GM12864 (cell line): ENCODE data around the gene NADSYN1.

Experiments used
- DNase-seq: peaks from one replicate; pipeline ENCODE4 v3.0.0-alpha.2; 2011; ENCODE audit warnings: low read depth
- H3K4me3 ChIP-seq: 2 replicates; pipeline ENCODE4 v1.5.1; 2011; ENCODE audit warnings: mild to moderate bottlenecking, low read depth, low read length, control low read depth
- TF ChIP-seq, protein P1 (sequence below): IDR thresholded peaks from 2 replicates; pipeline ENCODE4 v1.5.1; 2011; ENCODE audit warnings: low read depth, mild to moderate bottlenecking, moderate library complexity, low read length, control low read depth, inconsistent platforms; ENCODE audit errors: missing control alignments

NADSYN1 gene

DNA sequence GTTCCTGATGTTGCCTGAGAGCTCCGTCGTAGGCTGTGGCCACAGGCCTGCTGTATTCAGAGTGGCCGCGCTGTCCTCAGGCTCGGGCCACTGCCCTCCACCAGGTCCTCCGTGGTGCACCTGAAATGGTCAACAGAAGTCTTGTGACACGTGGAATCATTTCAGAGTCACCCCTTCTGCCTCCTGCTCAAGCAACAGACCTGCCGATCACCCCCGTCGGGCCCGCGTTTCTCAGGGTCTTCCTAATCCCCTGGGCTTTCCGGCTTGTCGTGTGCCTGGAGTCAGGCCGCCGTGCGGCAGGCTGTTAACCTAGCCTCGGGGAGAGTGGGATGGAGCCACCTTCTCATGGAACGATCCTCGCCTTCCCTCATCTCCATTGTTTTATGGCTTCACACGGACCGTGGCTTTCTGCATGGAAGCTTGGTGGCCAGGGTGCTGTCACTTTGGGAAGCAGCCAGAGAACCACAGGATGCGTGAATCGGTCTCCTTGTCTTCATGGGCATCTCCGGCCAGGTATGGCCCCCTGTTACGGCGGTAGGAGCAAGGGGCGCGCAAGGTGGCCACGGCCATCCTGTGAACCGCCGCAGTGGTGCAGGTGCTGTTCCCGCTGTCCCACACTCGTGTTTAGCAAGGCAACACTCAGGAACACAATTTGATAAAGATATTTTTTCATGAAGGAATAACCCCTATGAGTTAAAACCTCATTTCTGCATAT, 24.1 kb downstream of the NADSYN1 start:
- DNase-seq: no peak
- TF ChIP-seq, protein P1, sequence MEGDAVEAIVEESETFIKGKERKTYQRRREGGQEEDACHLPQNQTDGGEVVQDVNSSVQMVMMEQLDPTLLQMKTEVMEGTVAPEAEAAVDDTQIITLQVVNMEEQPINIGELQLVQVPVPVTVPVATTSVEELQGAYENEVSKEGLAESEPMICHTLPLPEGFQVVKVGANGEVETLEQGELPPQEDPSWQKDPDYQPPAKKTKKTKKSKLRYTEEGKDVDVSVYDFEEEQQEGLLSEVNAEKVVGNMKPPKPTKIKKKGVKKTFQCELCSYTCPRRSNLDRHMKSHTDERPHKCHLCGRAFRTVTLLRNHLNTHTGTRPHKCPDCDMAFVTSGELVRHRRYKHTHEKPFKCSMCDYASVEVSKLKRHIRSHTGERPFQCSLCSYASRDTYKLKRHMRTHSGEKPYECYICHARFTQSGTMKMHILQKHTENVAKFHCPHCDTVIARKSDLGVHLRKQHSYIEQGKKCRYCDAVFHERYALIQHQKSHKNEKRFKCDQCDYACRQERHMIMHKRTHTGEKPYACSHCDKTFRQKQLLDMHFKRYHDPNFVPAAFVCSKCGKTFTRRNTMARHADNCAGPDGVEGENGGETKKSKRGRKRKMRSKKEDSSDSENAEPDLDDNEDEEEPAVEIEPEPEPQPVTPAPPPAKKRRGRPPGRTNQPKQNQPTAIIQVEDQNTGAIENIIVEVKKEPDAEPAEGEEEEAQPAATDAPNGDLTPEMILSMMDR: no peak
- H3K4me3 ChIP-seq: no peak overlapping the region

DNA sequence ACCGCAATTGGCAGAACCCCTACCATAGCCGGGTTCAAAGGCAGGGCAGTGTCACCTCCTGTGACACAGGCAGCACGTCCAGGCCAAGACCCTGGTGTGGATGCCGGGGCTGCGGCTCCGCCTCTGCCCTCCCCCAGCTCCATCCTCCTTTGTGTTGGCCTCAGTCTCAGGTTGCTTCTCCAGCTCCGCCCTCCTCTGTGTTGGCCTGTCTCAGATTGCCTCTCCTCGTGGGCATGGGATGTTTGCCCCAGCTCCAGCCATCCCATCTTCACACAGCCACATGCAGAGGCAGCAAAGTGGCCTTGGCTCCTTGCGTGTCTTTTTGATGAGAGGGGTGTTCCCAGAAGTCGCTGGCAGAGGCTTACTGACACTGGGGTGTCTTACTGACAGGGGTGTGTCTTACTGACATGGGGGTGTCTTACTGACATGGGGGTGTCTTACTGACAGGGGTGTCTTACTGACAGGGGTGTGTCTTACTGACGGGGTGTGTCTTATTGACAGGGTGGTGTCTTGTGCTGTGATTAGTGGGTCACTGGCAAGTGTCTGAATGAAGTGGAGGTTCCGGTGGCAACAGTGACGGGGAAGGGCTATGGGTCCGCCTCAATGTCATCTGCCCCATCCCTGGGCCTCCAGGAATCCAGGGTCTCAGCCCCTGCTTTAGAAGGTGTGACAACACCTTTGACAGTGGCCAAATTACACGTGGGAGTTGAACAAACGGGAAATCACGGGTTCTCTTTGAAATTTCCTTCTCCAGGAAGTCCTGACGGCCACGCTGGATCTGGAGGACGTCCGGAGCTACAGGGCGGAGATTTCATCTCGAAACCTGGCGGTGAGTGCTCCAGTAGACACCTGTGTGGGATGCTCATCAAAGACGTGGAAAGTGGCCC, 24.9 kb downstream of the NADSYN1 start:
- TF ChIP-seq, protein P1: no peak
- H3K4me3 ChIP-seq: no peak overlapping the region
- no peak for DNase-seq

DNA sequence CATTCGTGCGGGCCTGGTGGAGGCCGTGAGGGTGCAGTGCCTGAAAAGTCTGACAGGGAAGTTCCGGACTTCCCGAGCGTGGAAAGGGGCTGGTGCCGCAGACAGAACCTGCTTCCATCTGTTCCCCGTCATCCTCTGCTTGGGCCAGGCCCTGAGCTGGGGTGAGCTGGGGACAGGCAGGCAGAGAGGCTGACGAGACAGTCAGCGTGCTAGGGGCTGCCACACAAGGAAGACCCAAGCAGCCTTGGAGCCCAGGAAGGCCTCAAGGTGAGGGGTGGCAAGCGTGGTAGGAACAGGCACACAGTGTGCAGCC, 25.5 kb downstream of the NADSYN1 start:
- no peak for DNase-seq
- TF ChIP-seq, protein P1: no peak
- H3K4me3 ChIP-seq: no peak overlapping the region

DNA sequence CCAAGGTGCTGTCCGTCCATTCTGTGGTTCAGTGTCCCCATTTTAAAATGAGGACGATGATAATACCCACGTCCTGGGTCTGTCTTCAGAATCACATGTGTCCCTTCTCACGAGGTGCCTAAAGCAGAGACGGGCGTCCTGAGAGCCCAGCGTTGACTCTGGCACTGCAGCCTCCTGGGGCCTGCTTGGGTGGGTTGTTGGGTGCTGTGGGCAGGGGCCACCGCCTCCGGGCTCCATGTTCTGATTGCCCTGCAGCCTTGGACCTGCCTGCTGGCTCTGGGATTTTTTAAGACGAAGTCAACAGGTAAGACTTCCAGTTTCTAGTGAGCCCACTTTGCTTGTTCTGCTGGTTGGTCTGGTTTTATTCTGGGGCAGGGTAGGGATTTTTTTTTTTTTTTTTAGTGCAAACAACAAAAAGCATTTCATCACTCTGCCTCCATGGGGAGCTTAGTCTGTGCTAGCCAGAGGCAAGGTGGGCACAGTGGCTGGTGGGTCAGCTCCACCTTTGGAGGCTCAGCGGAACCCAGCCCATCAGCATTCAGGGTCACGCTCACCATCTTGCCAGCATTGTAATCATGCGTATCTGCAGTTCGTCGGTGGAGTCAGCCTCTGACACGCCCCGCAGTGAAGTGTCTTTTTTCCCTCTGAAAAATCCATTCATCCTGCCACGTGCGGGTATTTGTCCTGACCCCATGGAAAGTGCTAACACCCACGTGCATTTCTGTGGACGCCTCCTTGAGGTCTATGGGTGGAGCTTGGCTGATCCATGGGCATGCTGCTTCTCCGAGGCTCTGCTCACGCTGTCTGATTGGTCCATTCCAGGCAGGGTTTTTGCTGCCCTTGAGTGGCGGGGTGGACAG, 28.3 kb downstream of the NADSYN1 start:
- no peak for DNase-seq
- H3K4me3 ChIP-seq: no peak overlapping the region
- TF ChIP-seq, protein P1: no peak

DNA sequence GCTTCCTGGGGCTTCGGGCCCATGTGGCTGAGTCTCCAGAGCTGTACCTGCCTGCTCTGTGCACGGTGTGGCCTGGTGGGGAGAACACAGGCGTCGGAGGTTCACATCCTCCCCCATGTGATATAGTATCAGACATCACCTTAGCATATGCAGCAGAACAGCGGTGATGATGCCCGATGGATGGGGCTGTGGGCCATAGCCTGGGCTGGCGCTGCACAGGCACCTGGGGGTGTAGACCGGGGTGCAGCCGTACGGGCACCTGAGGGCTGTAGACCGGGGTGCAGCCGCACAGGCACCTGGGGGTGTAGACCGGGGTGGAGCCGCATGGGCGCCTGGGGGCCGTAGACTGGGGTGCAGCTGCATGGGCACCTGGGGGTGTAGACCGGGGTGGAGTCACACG, 29.2 kb downstream of the NADSYN1 start:
- TF ChIP-seq, protein P1: no peak

DNA sequence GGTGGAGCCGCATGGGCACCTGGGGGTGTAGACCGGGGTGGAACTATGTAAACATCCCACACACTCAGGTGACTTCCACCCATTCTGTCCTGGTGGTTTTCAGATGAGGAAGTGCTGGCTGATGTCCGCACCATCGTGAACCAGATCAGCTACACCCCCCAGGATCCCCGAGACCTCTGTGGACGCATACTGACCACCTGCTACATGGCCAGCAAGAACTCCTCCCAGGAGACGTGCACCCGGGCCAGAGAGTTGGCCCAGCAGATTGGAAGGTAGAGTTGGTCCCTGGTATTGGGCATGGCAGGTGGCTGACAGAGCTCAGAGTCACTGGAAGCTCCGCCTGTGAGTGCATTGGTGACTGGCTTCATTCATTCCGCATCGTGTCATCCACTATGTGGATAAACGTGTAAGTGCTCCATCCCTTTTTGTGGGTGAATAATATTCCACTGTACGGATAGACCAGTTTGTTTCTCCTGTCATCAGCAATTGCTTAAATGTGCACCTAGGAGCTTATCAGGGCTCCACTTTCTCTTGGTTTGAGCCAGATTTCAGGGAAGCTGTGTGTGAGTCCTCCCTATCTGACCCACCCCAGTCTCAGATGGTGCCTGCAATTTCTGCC, 29.9 kb downstream of the NADSYN1 start:
- TF ChIP-seq, protein P1: no peak
- no peak overlapping the region for H3K4me3 ChIP-seq
- DNase-seq: no peak

More for the DNA sequence above, 29.2 kb downstream of the NADSYN1 start:
- no peak overlapping the region for H3K4me3 ChIP-seq
- DNase-seq: no peak
